GM21515 (cell line): Measurements from ENCODE around the gene FGD5.

ENCODE experiments used
- ATAC-seq: cut with Tn5 transposase; IDR thresholded peaks from one replicate; pipeline ENCODE4 v1.9.1; 2021; ENCODE audit not compliant: unreplicated experiment

The FGD5 gene

GRCh38 chr3:14922863-14923262 is 104.1 kb downstream of the FGD5 start:
- ATAC-seq = no peak

- ATAC-seq = no peak
Observed at GRCh38 chr3:14923476-14923875, 104.7 kb downstream of the FGD5 start.

- no peak for ATAC-seq
Observed at GRCh38 chr3:14925729-14926591, 107.2 kb downstream of the FGD5 start.

- ATAC-seq = no peak
Observed at GRCh38 chr3:14926592-14926991, 107.8 kb downstream of the FGD5 start.

- no peak for ATAC-seq
Observed at GRCh38 chr3:14927308-14927707, 108.5 kb downstream of the FGD5 start.

- no peak for ATAC-seq
Observed at GRCh38 chr3:14929310-14930074, 110.7 kb downstream of the FGD5 start.

GRCh38 chr3:14933820-14934425 is 115.2 kb downstream of the FGD5 start:
- ATAC-seq = no peak

- no peak for ATAC-seq
Observed at GRCh38 chr3:14935592-14936345, 117.0 kb downstream of the FGD5 start.

- ATAC-seq = no peak
Observed at GRCh38 chr3:14938954-14939353, 120.2 kb downstream of the FGD5 start.

GRCh38 chr3:14941871-14942270 is 123.1 kb downstream of the FGD5 start:
- no peak for ATAC-seq

- no peak for ATAC-seq
Observed at GRCh38 chr3:14943042-14943441, 124.3 kb downstream of the FGD5 start.

GRCh38 chr3:14946236-14946635 is 127.5 kb downstream of the FGD5 start:
- ATAC-seq = no peak

- ATAC-seq = no peak
Observed at GRCh38 chr3:14946739-14947099, 128.0 kb downstream of the FGD5 start.

GRCh38 chr3:14947100-14947885 is 128.5 kb downstream of the FGD5 start, which contains the start of gene NR2C2:
Gene NR2C2, plus strand, starts transcription at chr3:14947583. Its CDS starts 56,332 bp downstream, at chr3:15003915.
- peak; percentile 50 for ATAC-seq

- peak; percentile 86 for ATAC-seq
Observed at GRCh38 chr3:14947886-14948608, 129.3 kb downstream of the FGD5 start.

GRCh38 chr3:14948609-14949038 is 129.9 kb downstream of the FGD5 start:
- ATAC-seq = no peak

GRCh38 chr3:14949126-14949525 is 130.4 kb downstream of the FGD5 start:
- ATAC-seq = no peak

- ATAC-seq = no peak
Observed at GRCh38 chr3:14950274-14950673, 131.5 kb downstream of the FGD5 start.

- no peak for ATAC-seq
Observed at GRCh38 chr3:14957153-14957552, 138.4 kb downstream of the FGD5 start.
